H1 (cell line): Measurements from ENCODE around the gene FBXW8. TPM values are rescaled to one million over a fixed set of nuclear protein-coding genes. Genes with fewer than 3 reads are reported as not detected.

ENCODE experiments used
- CREB1 ChIP-seq: IDR thresholded peaks from 2 replicates; pipeline ENCODE4 v1.6.1; 2012; ENCODE audit warnings: inconsistent platforms
- FOSL1 ChIP-seq: IDR thresholded peaks from 2 replicates; pipeline ENCODE4 v1.6.1; 2011; ENCODE audit warnings: mild to moderate bottlenecking, low read depth, low read length, moderate library complexity; ENCODE audit not compliant: insufficient read depth
- KDM1A ChIP-seq: fragments of 200-600, 300-600 bp; sonication (generic); IDR thresholded peaks from 2 replicates; pipeline ENCODE4 v1.7.1; 2016; ENCODE audit warnings: mild to moderate bottlenecking, low read length, borderline replicate concordance
- polyA plus RNA-seq, 7 experiments: library from polyadenylated mRNA; depleted of rRNA in 3 of 7; stranded (reverse) in 5 of 7; unstranded in 2 of 7; fragments of >200 nt in 5 of 7; fragments of 200-250 nt in 2 of 7; gene quantifications; 1 replicate in 5 of 7; 2 replicates in 1 of 7; 4 replicates in 1 of 7; pipeline versions ENCODE4 v1.2.1 to v1.2.3, GENCODE V29; 2011 to 2013; ENCODE audit warnings: missing spikeins in 2 of 7, mixed read lengths in 2 of 7
- total RNA-seq: library from RNA; stranded (reverse); fragmentation: NEBNext Ultra II Directional; extraction: Animal tissue kit (Norgen Biotek cat#: 25700); gene quantifications from 2 replicates; pipeline ENCODE4 v1.2.1, GENCODE V29; 2021

Gene FBXW8
- total and polyA plus RNA-seq, 2 of the 8 experiments (the other 6 are each of a cell fraction or from before 2014, with no cell fraction given): 15.8 to 16.0 TPM

DNA sequence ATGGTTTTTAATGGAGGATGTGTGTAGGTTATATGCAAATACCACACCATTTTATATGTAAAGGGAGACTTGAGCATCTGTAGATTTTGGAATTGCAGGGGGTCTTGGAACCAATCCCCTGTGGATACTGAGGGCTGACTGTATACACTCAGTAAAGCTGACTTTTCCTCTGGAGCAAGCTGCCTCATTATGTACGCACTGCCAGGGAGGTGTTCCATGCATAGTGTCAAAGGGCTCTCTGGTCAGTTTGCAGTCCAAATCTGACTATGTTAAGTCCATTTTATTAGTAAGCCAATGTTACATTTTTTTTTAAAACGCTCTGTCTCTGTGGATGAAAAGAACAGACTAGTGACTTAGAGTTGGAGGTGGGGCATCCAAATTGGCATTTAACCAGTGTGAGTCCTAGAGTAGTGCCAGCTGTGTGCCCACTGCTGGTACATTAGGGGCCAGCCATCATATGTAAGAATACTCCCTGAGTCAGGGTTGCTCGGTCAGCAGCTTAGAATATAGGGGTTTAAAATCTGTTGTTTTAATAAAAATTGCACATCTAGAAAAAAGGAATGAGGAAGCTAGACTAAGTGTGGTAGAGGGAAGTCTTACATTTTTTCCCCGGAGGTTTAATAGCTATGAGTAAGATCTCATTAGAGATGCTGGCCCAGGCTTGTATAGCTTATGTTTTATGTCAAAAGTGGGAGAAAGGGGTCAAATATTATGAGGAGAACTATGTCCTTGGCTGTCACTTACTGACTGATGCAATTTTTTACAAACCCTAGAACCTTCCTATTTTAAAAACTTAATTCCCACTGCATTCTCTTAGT lies 101.4 kb downstream of the FBXW8 start (continued):
- no peak for TF ChIP-seq KDM1A
- TF ChIP-seq CREB1: no peak
- no peak for TF ChIP-seq FOSL1
